Thymus (tissue), 14 donors: ENCODE results near the gene RAD51D. TPM values are rescaled to one million over a fixed set of nuclear protein-coding genes. Genes with fewer than 3 reads are reported as not detected.

Experiments used
- DNase-seq, 9 donors: peaks; one replicate each; pipeline ENCODE4 v3.0.0-alpha.2; 2013; ENCODE audit warnings: low spot score in 9 of 9, low read depth in 6 of 9, missing footprints in 1 of 9
- H3K27ac ChIP-seq, 2 donors: one replicate each; pipeline ENCODE4 v1.5.1; 2013; ENCODE audit warnings: control low read depth in 1 of 2, low read depth in 1 of 2, low read length in 1 of 2, mild to moderate bottlenecking in 1 of 2, moderate library complexity in 1 of 2
- H3K27me3 ChIP-seq, 2 donors: one replicate each; pipeline ENCODE4 v1.5.1; 2013; ENCODE audit warnings: low read length in 1 of 2; ENCODE audit not compliant: control insufficient read depth in 2 of 2, insufficient read depth in 1 of 2
- H3K36me3 ChIP-seq, 2 donors: one replicate each; pipeline ENCODE4 v1.5.1; 2013; ENCODE audit warnings: low read length in 1 of 2, mild to moderate bottlenecking in 1 of 2, moderate library complexity in 1 of 2; ENCODE audit not compliant: control insufficient read depth in 2 of 2, insufficient read depth in 2 of 2
- H3K4me1 ChIP-seq, 2 donors: one replicate each; pipeline ENCODE4 v1.5.1; 2013; ENCODE audit warnings: low read length in 2 of 2; ENCODE audit not compliant: control insufficient read depth in 2 of 2, insufficient read depth in 2 of 2
- H3K4me3 ChIP-seq, 2 donors: one replicate each; pipeline ENCODE4 v1.5.1; 2013; ENCODE audit warnings: low read length in 2 of 2, control low read depth in 1 of 2, mild to moderate bottlenecking in 1 of 2
- H3K9me3 ChIP-seq, 2 donors: one replicate each; pipeline ENCODE4 v1.5.1; 2013; ENCODE audit warnings: low read length in 1 of 2, mild to moderate bottlenecking in 1 of 2; ENCODE audit not compliant: control insufficient read depth in 2 of 2, insufficient read depth in 1 of 2
- WGBS: extraction: QIAGEN DNeasy Blood & Tissue Kit; methylation state at CpG from one replicate; pipeline ENCODE4 v1.1.7; 2013; 5-methylcytosine and 5-hydroxymethylcytosine counted together
- long read RNA-seq, 10 donors: transcript quantifications; one replicate each; lab custom pipeline, GENCODE V29; 2026
- polyA plus RNA-seq: library from polyadenylated mRNA; stranded (reverse); fragments of 200-250 nt; gene quantifications from one replicate; pipeline ENCODE4 v1.2.3, GENCODE V29; 2013
- total RNA-seq: library from RNA; stranded (reverse); fragments of 120-200 nt; gene quantifications from one replicate; pipeline ENCODE4 v1.2.4, GENCODE V29; 2013
- donor health status: healthy.

Gene RAD51D
- total RNA-seq (7.7 TPM), polyA plus RNA-seq (5.9 TPM)
- long read RNA-seq, donor 1, full-length matches to known transcripts, result 1 of 1 reads
- long read RNA-seq, donor 1, partial matches to known transcripts, result 0 of 1 reads
- long read RNA-seq, donor 1, other reads (novel, unspliced or antisense), result 0 of 1 reads
- long read RNA-seq, donor 2, result 0 reads
- long read RNA-seq, donor 3, full-length matches to known transcripts, result 8 of 8 reads
- long read RNA-seq, donor 3, partial matches to known transcripts, result 0 of 8 reads
- long read RNA-seq, donor 3, other reads (novel, unspliced or antisense), result 0 of 8 reads
- long read RNA-seq, donor 4, full-length matches to known transcripts, result 4 of 4 reads
- long read RNA-seq, donor 4, partial matches to known transcripts, result 0 of 4 reads
- long read RNA-seq, donor 4, other reads (novel, unspliced or antisense), result 0 of 4 reads
- long read RNA-seq, donor 5, full-length matches to known transcripts, result 5 of 5 reads
- long read RNA-seq, donor 5, partial matches to known transcripts, result 0 of 5 reads
- long read RNA-seq, donor 5, other reads (novel, unspliced or antisense), result 0 of 5 reads
- long read RNA-seq, donor 6, full-length matches to known transcripts, result 5 of 29 reads
- long read RNA-seq, donor 6, partial matches to known transcripts, result 24 of 29 reads
- long read RNA-seq, donor 6, other reads (novel, unspliced or antisense), result 0 of 29 reads
- long read RNA-seq, donor 7, full-length matches to known transcripts, result 2 of 2 reads
- long read RNA-seq, donor 7, partial matches to known transcripts, result 0 of 2 reads
- long read RNA-seq, donor 7, other reads (novel, unspliced or antisense), result 0 of 2 reads
- long read RNA-seq, donor 8, result 0 reads
- long read RNA-seq, donor 9, full-length matches to known transcripts, result 3 of 3 reads
- long read RNA-seq, donor 9, partial matches to known transcripts, result 0 of 3 reads
- long read RNA-seq, donor 9, other reads (novel, unspliced or antisense), result 0 of 3 reads
- long read RNA-seq, donor 10, partial matches to known transcripts, result 0 of 2 reads
- long read RNA-seq, donor 10, other reads (novel, unspliced or antisense), result 0 of 2 reads

- peak; percentile 51 to 90 (median 77) for DNase-seq
- WGBS, result under 1% methylated on average over 72 of the region's 72 CpGs
- Histone ChIP-seq H3K36me3 (peaks cover 0 to 8% of the 10 kb centered on the region in 2 donors), H3K9me3 (no peaks in the 10 kb centered on the region), H3K4me1 (peaks cover 14 to 16% of the 10 kb centered on the region in 2 donors), H3K27me3 (no peaks in the 10 kb centered on the region), H3K27ac (peak within 1 kb of the TSS; percentile 53 to 82), H3K4me3 (peak within 1 kb of the TSS; percentile 91 to 97)
These were observed at the start of gene RAD51D for GRCh38 chr17:35119370-35120165. TSS of gene RAD51D (minus strand) at chr17:35119860. CDS start at chr17:35119613, 247 bp downstream.

- Histone ChIP-seq H3K4me3 (no peak overlapping the region), H3K4me1 (peaks cover 3 to 25% of the 10 kb centered on the region in 2 donors), H3K9me3 (no peaks in the 10 kb centered on the region), H3K27me3 (no peaks in the 10 kb centered on the region), H3K27ac (no peak overlapping the region), H3K36me3 (no peaks in the 10 kb centered on the region)
- 98% methylated on average over 1 of the region's 1 CpG for WGBS
- no peak for DNase-seq
These were observed 48.0 kb upstream of the RAD51D start for GRCh38 chr17:35167666-35168065.

GRCh38 chr17:35167046-35167445, 47.4 kb upstream of the RAD51D start:
- no peak overlapping the region for H3K4me3 ChIP-seq
- H3K27ac ChIP-seq, result no peak overlapping the region
- H3K27me3 ChIP-seq, result no peaks in the 10 kb centered on the region
- H3K9me3 ChIP-seq, result no peaks in the 10 kb centered on the region
- 94% methylated on average over 3 of the region's 3 CpGs for WGBS
- DNase-seq, result no peak
- peaks cover 1 to 23% of the 10 kb centered on the region in 2 donors for H3K4me1 ChIP-seq
- no peaks in the 10 kb centered on the region for H3K36me3 ChIP-seq

GRCh38 chr17:35166526-35166925, 46.9 kb upstream of the RAD51D start:
- DNase-seq, result no peak
- peaks cover 5 to 26% of the 10 kb centered on the region in 2 donors for H3K4me1 ChIP-seq
- 86% methylated on average over 5 of the region's 5 CpGs for WGBS
- H3K9me3 ChIP-seq, result no peaks in the 10 kb centered on the region
- no peak overlapping the region for H3K4me3 ChIP-seq
- H3K36me3 ChIP-seq, result no peaks in the 10 kb centered on the region
- H3K27ac ChIP-seq, result no peak overlapping the region
- H3K27me3 ChIP-seq, result no peaks in the 10 kb centered on the region

GRCh38 chr17:35164716-35165115, 45.1 kb upstream of the RAD51D start:
- no peak overlapping the region for H3K27ac ChIP-seq
- no peaks in the 10 kb centered on the region for H3K36me3 ChIP-seq
- 97% methylated on average over 5 of the region's 5 CpGs for WGBS
- no peaks in the 10 kb centered on the region for H3K9me3 ChIP-seq
- no peak for DNase-seq
- peaks cover 10 to 32% of the 10 kb centered on the region in 2 donors for H3K4me1 ChIP-seq
- H3K27me3 ChIP-seq, result no peaks in the 10 kb centered on the region
- no peak overlapping the region for H3K4me3 ChIP-seq

GRCh38 chr17:35163886-35164285, 44.2 kb upstream of the RAD51D start:
- no peak for DNase-seq
- Histone ChIP-seq H3K27ac (no peak overlapping the region), H3K36me3 (no peaks in the 10 kb centered on the region), H3K9me3 (no peaks in the 10 kb centered on the region), H3K27me3 (no peaks in the 10 kb centered on the region), H3K4me1 (peaks cover 10 to 32% of the 10 kb centered on the region in 2 donors), H3K4me3 (no peak overlapping the region)
- WGBS, result 97% methylated on average over 7 of the region's 7 CpGs

GRCh38 chr17:35162755-35163154, 43.1 kb upstream of the RAD51D start:
- peaks cover 10 to 32% of the 10 kb centered on the region in 2 donors for H3K4me1 ChIP-seq
- H3K36me3 ChIP-seq, result no peaks in the 10 kb centered on the region
- no peak for DNase-seq
- H3K27me3 ChIP-seq, result no peaks in the 10 kb centered on the region
- 98% methylated on average over 4 of the region's 4 CpGs for WGBS
- no peaks in the 10 kb centered on the region for H3K9me3 ChIP-seq
- H3K4me3 ChIP-seq, result no peak overlapping the region
- H3K27ac ChIP-seq, result no peak overlapping the region

GRCh38 chr17:35161281-35161761, 41.7 kb upstream of the RAD51D start:
- H3K36me3 ChIP-seq, result no peaks in the 10 kb centered on the region
- peak overlapping the region in 1 of 2 donors; percentile 70 for H3K27ac ChIP-seq
- no peaks in the 10 kb centered on the region for H3K27me3 ChIP-seq
- WGBS, result 72% methylated on average over 3 of the region's 3 CpGs
- no peak overlapping the region for H3K4me3 ChIP-seq
- peaks cover 10 to 28% of the 10 kb centered on the region in 2 donors for H3K4me1 ChIP-seq
- no peaks in the 10 kb centered on the region for H3K9me3 ChIP-seq
- DNase-seq, result peak in 1 of 9 donors; percentile 38
